ENCODE data around the gene SGO1.

- TF ChIP-seq YY1 (IDR thresholded peaks at IDR 0.05; ENCODE audit: insufficient read depth, insufficient read length), result no peak
- TF ChIP-seq SUZ12 (IDR thresholded peaks at IDR 0.05; ENCODE audit: extremely low read depth, insufficient read depth, insufficient read length), result no peak
- TF ChIP-seq ZNF274 (IDR thresholded peaks at IDR 0.05; ENCODE audit: low read depth, low read length), result no peak
Measured at GRCh38 chr3:20154078-20154477, 31.9 kb downstream of the SGO1 start.

Data from NT2/D1 (cell line).